H9 (cell line): Measurements from ENCODE around the gene KLF2. TPM values are rescaled to one million over a fixed set of nuclear protein-coding genes. Genes with fewer than 3 reads are reported as not detected.

ENCODE experiments used
- DNase-seq: peaks from one replicate; pipeline ENCODE4 v3.0.0-alpha.2; 2017
- H2AFZ ChIP-seq: one replicate; pipeline ENCODE4 v1.6.1; 2013; ENCODE audit warnings: mild to moderate bottlenecking, low read length, control low read depth, moderate library complexity
- H2AK5ac ChIP-seq: 2 replicates; pipeline ENCODE4 v1.6.1; 2013; ENCODE audit warnings: low read length, control low read depth, mixed read lengths; ENCODE audit not compliant: insufficient read length
- H2BK120ac ChIP-seq: one replicate; pipeline ENCODE4 v1.6.1; 2013; ENCODE audit warnings: low read depth, mild to moderate bottlenecking, low read length, control low read depth, inconsistent platforms; ENCODE audit not compliant: poor library complexity, severe bottlenecking
- H2BK12ac ChIP-seq: 2 replicates; pipeline ENCODE4 v1.6.1; 2013; ENCODE audit warnings: low read length, control low read depth, mixed read lengths, low read depth; ENCODE audit not compliant: insufficient read length
- H2BK15ac ChIP-seq: 2 replicates; pipeline ENCODE4 v1.6.1; 2013; ENCODE audit warnings: low read depth, low read length, control low read depth
- H2BK20ac ChIP-seq: one replicate; pipeline ENCODE4 v1.6.1; 2013; ENCODE audit warnings: low read depth, mild to moderate bottlenecking, low read length, control low read depth, inconsistent platforms; ENCODE audit not compliant: poor library complexity, severe bottlenecking
- H2BK5ac ChIP-seq: 2 replicates; pipeline ENCODE4 v1.6.1; 2013; ENCODE audit warnings: low read length, control low read depth, mixed read lengths; ENCODE audit not compliant: insufficient read length
- H3K14ac ChIP-seq: 2 replicates; pipeline ENCODE4 v1.6.1; 2013; ENCODE audit warnings: low read length, control low read depth; ENCODE audit not compliant: insufficient read depth
- H3K18ac ChIP-seq: 2 replicates; pipeline ENCODE4 v1.6.1; 2013; ENCODE audit warnings: low read depth, mild to moderate bottlenecking, mixed read lengths, low read length, control low read depth; ENCODE audit not compliant: insufficient read length
- H3K23ac ChIP-seq: 2 replicates; pipeline ENCODE4 v1.6.1; 2013; ENCODE audit warnings: low read length, control low read depth, mixed read lengths, low read depth; ENCODE audit not compliant: insufficient read length
- H3K23me2 ChIP-seq: 2 replicates; pipeline ENCODE4 v1.6.1; 2013; ENCODE audit warnings: low read depth, mild to moderate bottlenecking, mixed read lengths, low read length, control low read depth; ENCODE audit not compliant: insufficient read length, poor library complexity, severe bottlenecking
- H3K27ac ChIP-seq: 2 replicates; pipeline ENCODE4 v1.5.1; 2013; ENCODE audit warnings: low read length, control low read depth, mixed read lengths, low read depth; ENCODE audit not compliant: insufficient read length
- H3K27me3 ChIP-seq: 2 replicates; pipeline ENCODE4 v1.6.1; 2013; ENCODE audit warnings: low read length, control low read depth, inconsistent platforms; ENCODE audit not compliant: insufficient read depth
- H3K4ac ChIP-seq: 2 replicates; pipeline ENCODE4 v1.6.1; 2013; ENCODE audit warnings: low read depth, mild to moderate bottlenecking, control low read depth, inconsistent platforms, low read length, moderate library complexity
- H3K4me1 ChIP-seq: 2 replicates; pipeline ENCODE4 v1.6.1; 2013; ENCODE audit warnings: low read length, control low read depth, inconsistent platforms; ENCODE audit not compliant: insufficient read depth
- H3K4me2 ChIP-seq: 2 replicates; pipeline ENCODE4 v1.6.1; 2013; ENCODE audit warnings: low read length, control low read depth, mixed read lengths; ENCODE audit not compliant: insufficient read length, insufficient read depth
- H3K56ac ChIP-seq: 2 replicates; pipeline ENCODE4 v1.6.1; 2013; ENCODE audit warnings: low read depth, mild to moderate bottlenecking, mixed read lengths, low read length, control low read depth; ENCODE audit not compliant: insufficient read length
- H3K79me1 ChIP-seq: 2 replicates; pipeline ENCODE4 v1.6.1; 2013; ENCODE audit warnings: low read depth, mild to moderate bottlenecking, moderate library complexity, low read length, control low read depth, inconsistent platforms; ENCODE audit not compliant: insufficient read depth, poor library complexity, severe bottlenecking
- H3K79me2 ChIP-seq: 2 replicates; pipeline ENCODE4 v1.6.1; 2013; ENCODE audit warnings: low read length, control low read depth, inconsistent platforms; ENCODE audit not compliant: insufficient read depth
- H3K9ac ChIP-seq: 2 replicates; pipeline ENCODE4 v1.6.1; 2013; ENCODE audit warnings: low read length, control low read depth, mixed read lengths; ENCODE audit not compliant: insufficient read length; ENCODE audit errors: extremely low read depth
- H3K9me3 ChIP-seq: one replicate; pipeline ENCODE4 v1.6.1; 2013; ENCODE audit warnings: low read depth, low read length, inconsistent platforms; ENCODE audit not compliant: control insufficient read depth
- H3T11ph ChIP-seq: one replicate; pipeline ENCODE4 v1.6.1; 2013; ENCODE audit warnings: mild to moderate bottlenecking, low read length, control low read depth, inconsistent platforms
- H4K20me1 ChIP-seq: one replicate; pipeline ENCODE4 v1.6.1; 2013; ENCODE audit not compliant: control insufficient read depth, insufficient read length, insufficient read depth
- H4K5ac ChIP-seq: 2 replicates; pipeline ENCODE4 v1.6.1; 2013; ENCODE audit warnings: low read depth, mild to moderate bottlenecking, mixed read lengths, low read length, control low read depth; ENCODE audit not compliant: insufficient read length
- H4K8ac ChIP-seq: replicated peaks from 2 replicates; pipeline ENCODE4 v1.6.1; 2013; ENCODE audit warnings: low read length, control low read depth, mixed read lengths, low read depth; ENCODE audit not compliant: insufficient read length
- H4K91ac ChIP-seq: 2 replicates; pipeline ENCODE4 v1.6.1; 2013; ENCODE audit warnings: low read depth, mild to moderate bottlenecking, moderate library complexity, mixed read lengths, low read length, control low read depth; ENCODE audit not compliant: insufficient read length
- H3K27ac Mint-ChIP-seq, 3 experiments: 2 replicates in 2 of 3; 3 replicates in 1 of 3; pipeline ENCODE4 v1.8.0; 2020 to 2021; ENCODE audit warnings: mixed read lengths in 3 of 3, mild to moderate bottlenecking in 1 of 3, moderate library complexity in 1 of 3
- H3K27me3 Mint-ChIP-seq: 2 replicates; pipeline ENCODE4 v1.8.0; 2021; ENCODE audit warnings: low read depth, mild to moderate bottlenecking, moderate library complexity, mixed read lengths
- H3K36me3 Mint-ChIP-seq, 3 experiments: 2 replicates in 2 of 3; 3 replicates in 1 of 3; pipeline ENCODE4 v1.8.0; 2020 to 2021; ENCODE audit warnings: low read depth in 3 of 3, mixed read lengths in 3 of 3; ENCODE audit not compliant: insufficient read depth in 1 of 3
- H3K4me1 Mint-ChIP-seq, 2 experiments: 2 replicates each; pipeline ENCODE4 v1.8.0; 2020; ENCODE audit warnings: mixed read lengths in 2 of 2
- H3K4me3 Mint-ChIP-seq, 2 experiments: 2 replicates in 1 of 2; 3 replicates in 1 of 2; pipeline ENCODE4 v1.8.0; 2020 to 2021; ENCODE audit warnings: mild to moderate bottlenecking in 2 of 2, mixed read lengths in 2 of 2, moderate library complexity in 1 of 2
- H3K9me3 Mint-ChIP-seq, 2 experiments: 2 replicates in 1 of 2; 3 replicates in 1 of 2; pipeline ENCODE4 v1.8.0; 2020; ENCODE audit warnings: mild to moderate bottlenecking in 2 of 2, mixed read lengths in 2 of 2, moderate library complexity in 1 of 2
- WGBS: extraction: QIAGEN DNeasy Blood & Tissue Kit; methylation state at CpG from one replicate; pipeline ENCODE4 v1.1.7; 2013; ENCODE audit warnings: missing lambda C conversion rate, low lambda C conversion rate, mixed read lengths; ENCODE audit not compliant: insufficient read length; ENCODE audit errors: extremely low coverage; 5-methylcytosine and 5-hydroxymethylcytosine counted together
- total RNA-seq: library from RNA; stranded (reverse); gene quantifications from 2 replicates; pipeline ENCODE4 v1.2.1, GENCODE V29; 2021
- TF ChIP-seq, protein P1 (sequence below): fragments of 200-600 bp; sonication (generic); conservative IDR thresholded peaks from 3 replicates; pipeline ENCODE4 v1.8.0; 2021; ENCODE audit warnings: antibody characterized with exemption, mild to moderate bottlenecking

Gene KLF2
- total RNA-seq, 1 experiment from 2014 or later = 0.33 TPM

DNA sequence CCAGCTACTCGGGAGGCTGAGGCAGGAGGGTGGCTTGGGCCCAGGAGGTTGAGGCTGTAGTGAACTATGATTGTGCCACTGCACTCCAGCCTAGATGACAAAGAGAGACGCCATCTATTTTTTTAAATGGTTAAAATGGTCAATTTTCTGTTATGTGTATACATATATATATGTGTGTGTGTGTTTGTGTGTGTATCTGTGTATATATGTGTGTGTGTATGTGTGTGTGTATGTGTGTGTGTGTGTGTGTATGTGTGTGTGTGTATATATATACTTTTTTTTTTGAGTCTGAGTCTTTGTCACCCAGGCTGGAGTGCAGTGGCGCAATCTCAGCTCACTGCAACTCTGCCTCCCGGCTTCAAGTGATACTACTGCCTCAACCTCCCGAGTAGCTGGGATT, 42.9 kb upstream of the KLF2 start:
- TF ChIP-seq, protein P1, sequence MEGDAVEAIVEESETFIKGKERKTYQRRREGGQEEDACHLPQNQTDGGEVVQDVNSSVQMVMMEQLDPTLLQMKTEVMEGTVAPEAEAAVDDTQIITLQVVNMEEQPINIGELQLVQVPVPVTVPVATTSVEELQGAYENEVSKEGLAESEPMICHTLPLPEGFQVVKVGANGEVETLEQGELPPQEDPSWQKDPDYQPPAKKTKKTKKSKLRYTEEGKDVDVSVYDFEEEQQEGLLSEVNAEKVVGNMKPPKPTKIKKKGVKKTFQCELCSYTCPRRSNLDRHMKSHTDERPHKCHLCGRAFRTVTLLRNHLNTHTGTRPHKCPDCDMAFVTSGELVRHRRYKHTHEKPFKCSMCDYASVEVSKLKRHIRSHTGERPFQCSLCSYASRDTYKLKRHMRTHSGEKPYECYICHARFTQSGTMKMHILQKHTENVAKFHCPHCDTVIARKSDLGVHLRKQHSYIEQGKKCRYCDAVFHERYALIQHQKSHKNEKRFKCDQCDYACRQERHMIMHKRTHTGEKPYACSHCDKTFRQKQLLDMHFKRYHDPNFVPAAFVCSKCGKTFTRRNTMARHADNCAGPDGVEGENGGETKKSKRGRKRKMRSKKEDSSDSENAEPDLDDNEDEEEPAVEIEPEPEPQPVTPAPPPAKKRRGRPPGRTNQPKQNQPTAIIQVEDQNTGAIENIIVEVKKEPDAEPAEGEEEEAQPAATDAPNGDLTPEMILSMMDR = no peak
- no peaks in the 10 kb centered on the region for H3K9me3 ChIP-seq
- Mint-ChIP-seq H3K9me3 (no peaks in the 10 kb centered on the region), H3K27me3 (peaks cover 2% of the 10 kb centered on the region; the same call in 1 of the 2 replicates), H3K36me3 (no peaks in the 10 kb centered on the region), H3K4me3 (no peak overlapping the region), H3K4me1 (peaks cover 0 to 15% of the 10 kb centered on the region in 2 experiments; a peak in 2 of 4 replicates), H3K27ac (no peak overlapping the region)
- no peak overlapping the region for H3K4ac ChIP-seq
- no peaks in the 10 kb centered on the region for H3K79me1 ChIP-seq
- no CpG with 5 or more reads among the region's 5 CpGs for WGBS
- no peak overlapping the region for H2BK12ac ChIP-seq
- H3K23me2 ChIP-seq = no peaks in the 10 kb centered on the region
- H3K23ac ChIP-seq = no peak overlapping the region
- H3K27ac ChIP-seq = no peak overlapping the region
- no peak overlapping the region for H2BK20ac ChIP-seq
- no peak overlapping the region for H2BK15ac ChIP-seq
- no peak overlapping the region for H2AK5ac ChIP-seq
- H3K4me2 ChIP-seq = no peak overlapping the region
- no peak for DNase-seq
- H3K18ac ChIP-seq = no peak overlapping the region
- no peak overlapping the region for H3T11ph ChIP-seq
- H2BK5ac ChIP-seq = no peak overlapping the region
- H2BK120ac ChIP-seq = no peak overlapping the region
- no peaks in the 10 kb centered on the region for H3K79me2 ChIP-seq
- H4K5ac ChIP-seq = no peak overlapping the region
- no peak overlapping the region for H3K9ac ChIP-seq
- H3K4me1 ChIP-seq = no peaks in the 10 kb centered on the region
- H2AFZ ChIP-seq = no peak overlapping the region
- no peak overlapping the region for H3K56ac ChIP-seq
- H3K27me3 ChIP-seq = no peaks in the 10 kb centered on the region
- H4K8ac ChIP-seq = no peak overlapping the region
- no peaks in the 10 kb centered on the region for H4K20me1 ChIP-seq
- no peak overlapping the region for H4K91ac ChIP-seq
- H3K14ac ChIP-seq = no peak overlapping the region
